HG03571 (cell line): ENCODE results near the gene RECQL5.

ENCODE experiments used
- ATAC-seq: cut with Tn5 transposase; IDR thresholded peaks from one replicate; pipeline ENCODE4 v1.9.1; 2021; ENCODE audit not compliant: unreplicated experiment

The RECQL5 gene

GRCh38 chr17:75688209-75688825 is 21.4 kb upstream of the RECQL5 start:
- no peak for ATAC-seq

- no peak for ATAC-seq
Measured at GRCh38 chr17:75685499-75685898, 18.5 kb upstream of the RECQL5 start.

GRCh38 chr17:75684924-75685323 is 18.0 kb upstream of the RECQL5 start:
- ATAC-seq: no peak

GRCh38 chr17:75684249-75684648 is 17.3 kb upstream of the RECQL5 start:
- no peak for ATAC-seq

- ATAC-seq: no peak
Measured at GRCh38 chr17:75683583-75683982, 16.6 kb upstream of the RECQL5 start.

- ATAC-seq: no peak
Measured at GRCh38 chr17:75681289-75681688, 14.3 kb upstream of the RECQL5 start.

- no peak for ATAC-seq
Measured at GRCh38 chr17:75680431-75680830, 13.5 kb upstream of the RECQL5 start.

GRCh38 chr17:75679706-75680211 is 12.8 kb upstream of the RECQL5 start:
- no peak for ATAC-seq

- ATAC-seq: no peak
Measured at GRCh38 chr17:75676461-75676860, 9.5 kb upstream of the RECQL5 start.

- ATAC-seq: no peak
Measured at GRCh38 chr17:75673487-75673886, 6.5 kb upstream of the RECQL5 start.

GRCh38 chr17:75672011-75672410 is 5.1 kb upstream of the RECQL5 start:
- ATAC-seq: no peak

GRCh38 chr17:75670868-75671267 is 3.9 kb upstream of the RECQL5 start:
- no peak for ATAC-seq

GRCh38 chr17:75668489-75668888 is 1.5 kb upstream of the RECQL5 start:
- no peak for ATAC-seq

GRCh38 chr17:75667825-75668224 is 871 bp upstream of the RECQL5 start:
- no peak for ATAC-seq

GRCh38 chr17:75665981-75666380 is 973 bp downstream of the RECQL5 start:
- ATAC-seq: no peak

- ATAC-seq: peak; percentile 65
Measured at GRCh38 chr17:75664099-75664549, 2.8 kb downstream of the RECQL5 start.

GRCh38 chr17:75662511-75662910 is 4.4 kb downstream of the RECQL5 start:
- no peak for ATAC-seq

- ATAC-seq: no peak
Measured at GRCh38 chr17:75661531-75661930, 5.4 kb downstream of the RECQL5 start.

GRCh38 chr17:75658237-75658636 is 8.7 kb downstream of the RECQL5 start:
- ATAC-seq: no peak

- ATAC-seq: no peak
Measured at GRCh38 chr17:75654176-75654575, 12.8 kb downstream of the RECQL5 start.

- no peak for ATAC-seq
Measured at GRCh38 chr17:75652934-75653549, 13.9 kb downstream of the RECQL5 start.

GRCh38 chr17:75652341-75652740 is 14.6 kb downstream of the RECQL5 start:
- no peak for ATAC-seq

- ATAC-seq: no peak
Measured at GRCh38 chr17:75650874-75651273, 16.1 kb downstream of the RECQL5 start.
